Superior temporal gyrus (tissue), 1 donor: Measurements from ENCODE around the gene DNAJA4.

Experiments
- DNase-seq: peaks from one replicate; pipeline ENCODE4 v3.0.0-alpha.2; 2016; ENCODE audit errors: extremely low spot score

Gene DNAJA4

GRCh38 chr15:78315686-78316282 is 51.4 kb downstream of the DNAJA4 start:
- DNase-seq: no peak

- DNase-seq: peak; percentile 87
Measured at GRCh38 chr15:78316283-78317083, 52.1 kb downstream of the DNAJA4 start.

- DNase-seq: no peak
Measured at GRCh38 chr15:78317145-78317836, 52.9 kb downstream of the DNAJA4 start.

GRCh38 chr15:78319588-78319987 is 55.2 kb downstream of the DNAJA4 start:
- no peak for DNase-seq

GRCh38 chr15:78320183-78320582 is 55.8 kb downstream of the DNAJA4 start:
- no peak for DNase-seq

GRCh38 chr15:78321041-78321570 is 56.7 kb downstream of the DNAJA4 start:
- DNase-seq: no peak

GRCh38 chr15:78321786-78322185 is 57.4 kb downstream of the DNAJA4 start:
- no peak for DNase-seq

GRCh38 chr15:78322243-78322642 is 57.9 kb downstream of the DNAJA4 start:
- no peak for DNase-seq

GRCh38 chr15:78322724-78323521 is 58.6 kb downstream of the DNAJA4 start:
- no peak for DNase-seq

GRCh38 chr15:78323693-78324092 is 59.3 kb downstream of the DNAJA4 start:
- no peak for DNase-seq

- DNase-seq: no peak
Measured at GRCh38 chr15:78324144-78324543, 59.8 kb downstream of the DNAJA4 start.

GRCh38 chr15:78325092-78325843 is 60.9 kb downstream of the DNAJA4 start:
- no peak for DNase-seq

- DNase-seq: no peak
Measured at GRCh38 chr15:78327466-78327865, 63.1 kb downstream of the DNAJA4 start.

GRCh38 chr15:78329625-78330024 is 65.3 kb downstream of the DNAJA4 start:
- no peak for DNase-seq
